HL-60 (cell line): ENCODE measurements around the gene ST6GALNAC3.

Experiments used
- DNase-seq, 2 experiments: peaks; one replicate each; pipeline ENCODE4 v3.0.0-alpha.2; 2010 to 2020; ENCODE audit warnings: low read depth in 1 of 2, low spot score in 1 of 2
- H3K27ac ChIP-seq: fragments of 250-450 bp; sonication (Bioruptor Pico); replicated peaks from 2 replicates; pipeline ENCODE4 v1.5.1; 2020; ENCODE audit warnings: mild to moderate bottlenecking, moderate library complexity
- H3K27me3 ChIP-seq: fragments of 250-450 bp; sonication (Bioruptor Pico); 2 replicates; pipeline ENCODE4 v1.5.1; 2021; ENCODE audit warnings: mild to moderate bottlenecking, moderate library complexity; ENCODE audit not compliant: insufficient read depth, poor library complexity, severe bottlenecking
- H3K4me3 ChIP-seq: replicated peaks from 2 replicates; pipeline ENCODE4 v1.5.1; 2011; ENCODE audit warnings: mild to moderate bottlenecking, control low read depth, low read length; ENCODE audit not compliant: insufficient read depth
- CTCF ChIP-seq: IDR thresholded peaks from one replicate; pipeline ENCODE4 v1.5.1; 2011; ENCODE audit warnings: low read length, control low read depth, inconsistent platforms; ENCODE audit not compliant: insufficient read depth
- GABPA ChIP-seq: IDR thresholded peaks from 2 replicates; pipeline ENCODE4 v1.6.1; 2012; ENCODE audit warnings: low read depth
- POLR2AphosphoS5 ChIP-seq: IDR thresholded peaks from 2 replicates; pipeline ENCODE4 v1.6.1; 2012; ENCODE audit warnings: low read depth
- REST ChIP-seq: IDR thresholded peaks from 2 replicates; pipeline ENCODE4 v1.6.1; 2012; ENCODE audit warnings: low read depth; ENCODE audit not compliant: insufficient replicate concordance
- SPI1 ChIP-seq: IDR thresholded peaks from 2 replicates; pipeline ENCODE4 v1.6.1; 2012; ENCODE audit warnings: low read depth, mild to moderate bottlenecking, borderline replicate concordance

Gene ST6GALNAC3

GRCh38 chr1:76659171-76659940 is 584.8 kb downstream of the ST6GALNAC3 start:
- no peak overlapping the region for H3K27ac ChIP-seq
- no peak for DNase-seq
- H3K27me3 ChIP-seq = no peaks in the 10 kb centered on the region
- TF ChIP-seq GABPA (no peak), REST (no peak), POLR2AphosphoS5 (no peak), SPI1 (no peak), CTCF (no peak)
- no peak overlapping the region for H3K4me3 ChIP-seq

- DNase-seq = no peak
- Histone ChIP-seq H3K27ac (no peak overlapping the region), H3K27me3 (no peaks in the 10 kb centered on the region), H3K4me3 (no peak overlapping the region)
- TF ChIP-seq SPI1 (no peak), REST (no peak), GABPA (no peak), POLR2AphosphoS5 (no peak), CTCF (no peak)
These were observed 587.0 kb downstream of the ST6GALNAC3 start for GRCh38 chr1:76661531-76661930.

- H3K27ac ChIP-seq = no peak overlapping the region
- no peaks in the 10 kb centered on the region for H3K27me3 ChIP-seq
- no peak for DNase-seq
- H3K4me3 ChIP-seq = no peak overlapping the region
- TF ChIP-seq REST (no peak), POLR2AphosphoS5 (no peak), SPI1 (no peak), CTCF (no peak), GABPA (no peak)
These were observed 592.0 kb downstream of the ST6GALNAC3 start for GRCh38 chr1:76666499-76666898.
